Panc1 (cell line): Measurements from ENCODE around the gene DROSHA. TPM values are rescaled to one million over a fixed set of nuclear protein-coding genes. Genes with fewer than 3 reads are reported as not detected.
"Not testable (repeated sequence)": the region's sequence is repeated elsewhere in the genome, so short reads cannot be mapped to it uniquely, and the experiment has no call there.

Source experiments
- ATAC-seq: fragments of 200-7000 bp; cut with Tn5 transposase; 2 replicates; pipeline ENCODE4 v1.9.1; 2020; ENCODE audit warnings: mild to moderate bottlenecking, moderate library complexity
- BruUV-seq: library from RNA; stranded (reverse); fragments of 400-500 nt; replicated peaks from 2 replicates; lab custom pipeline; 2021; lab: Mats Ljungman, UMichigan
- CTCF ChIA-PET: fragments of 300-600 bp; sonication (Branson Sonifier 250); formaldehyde crosslinking; loops from one replicate; lab custom pipeline; 2022; ENCODE audit warnings: antibody characterized with exemption; lab: Charles Lee
- POLR2A ChIA-PET: fragments of 300-600 bp; sonication (Branson Sonifier 250); formaldehyde crosslinking; loops from one replicate; lab custom pipeline; 2022; ENCODE audit warnings: antibody characterized with exemption; lab: Charles Lee
- DNase-seq: peaks from one replicate; pipeline ENCODE4 v3.0.0-alpha.2; 2010; ENCODE audit warnings: low read depth, low spot score
- H3K27ac ChIP-seq: 2 replicates; pipeline ENCODE4 v1.5.1; 2011; ENCODE audit warnings: mild to moderate bottlenecking, low read length, inconsistent platforms
- H3K27me3 ChIP-seq: fragments of 200-500 bp; sonication (Bioruptor generic); 2 replicates; pipeline ENCODE4 v1.6.0; 2014; ENCODE audit warnings: low read length, inconsistent platforms; ENCODE audit not compliant: control insufficient read depth, insufficient read depth
- H3K36me3 ChIP-seq: fragments of 200-500 bp; sonication (Bioruptor generic); 2 replicates; pipeline ENCODE4 v1.5.1; 2014; ENCODE audit warnings: inconsistent platforms, mild to moderate bottlenecking, low read length, moderate library complexity; ENCODE audit not compliant: control insufficient read depth, insufficient read depth
- H3K4me1 ChIP-seq: 2 replicates; pipeline ENCODE4 v1.5.1; 2011; ENCODE audit warnings: inconsistent platforms, mild to moderate bottlenecking, low read length, moderate library complexity; ENCODE audit not compliant: control insufficient read depth, insufficient read depth
- H3K4me3 ChIP-seq, 2 experiments: 2 replicates each; pipeline ENCODE4 v1.5.1; 2011 to 2012; ENCODE audit warnings: low read depth in 2 of 2, low read length in 2 of 2, mild to moderate bottlenecking in 2 of 2, inconsistent platforms in 1 of 2, moderate library complexity in 1 of 2
- H3K9me3 ChIP-seq: fragments of 200-500 bp; sonication (Bioruptor generic); 2 replicates; pipeline ENCODE4 v1.5.1; 2014; ENCODE audit warnings: low read depth, mild to moderate bottlenecking, inconsistent platforms, low read length, moderate library complexity; ENCODE audit not compliant: control insufficient read depth, insufficient read depth
- POLR2AphosphoS5 ChIP-seq: IDR thresholded peaks from 2 replicates; pipeline ENCODE4 v1.6.1; 2012; ENCODE audit warnings: mild to moderate bottlenecking, low read depth, low read length, moderate library complexity
- SIN3A ChIP-seq: IDR thresholded peaks from 2 replicates; pipeline ENCODE4 v1.6.1; 2012; ENCODE audit warnings: low read depth, mild to moderate bottlenecking, low read length, moderate library complexity, borderline replicate concordance; ENCODE audit not compliant: insufficient read depth
- TCF7L2 ChIP-seq: IDR thresholded peaks from 2 replicates; pipeline ENCODE4 v1.6.1; 2011; ENCODE audit warnings: mild to moderate bottlenecking, low read depth, low read length, inconsistent platforms
- in situ Hi-C: cut with HindIII; loops from 2 replicates; pipeline ENCODE4 v1.10.0; 2016; ENCODE audit warnings: low sequenced_read_pairs, low pct_unique_long_range_greater_than_20kb
- intact Hi-C: fragments of 100-400 bp; cut with micrococcal nuclease; formaldehyde crosslinking; loops from one replicate; pipeline ENCODE4 v1.10.0; 2022; ENCODE audit not compliant: unreplicated experiment
- total RNA-seq: library from RNA; stranded (reverse); gene quantifications from one replicate; pipeline ENCODE4 v1.2.1, GENCODE V29; 2021; ENCODE audit not compliant: unreplicated experiment
- TF ChIP-seq, protein P1 (sequence below): fragments of 450-650 bp; IDR thresholded peaks from 2 replicates; pipeline ENCODE4 v1.5.1; 2017; ENCODE audit warnings: mild to moderate bottlenecking
- TF ChIP-seq, protein P2 (sequence below), 2 experiments: IDR thresholded peaks; 2 replicates each; pipeline ENCODE4 v1.6.1; 2011 to 2012; ENCODE audit warnings: low read depth in 2 of 2, control low read depth in 1 of 2, low read length in 1 of 2, mild to moderate bottlenecking in 1 of 2, moderate library complexity in 1 of 2; ENCODE audit not compliant: insufficient read depth in 1 of 2

DROSHA gene
- total RNA-seq, 1 experiment from 2014 or later: 98.1 TPM

DNA sequence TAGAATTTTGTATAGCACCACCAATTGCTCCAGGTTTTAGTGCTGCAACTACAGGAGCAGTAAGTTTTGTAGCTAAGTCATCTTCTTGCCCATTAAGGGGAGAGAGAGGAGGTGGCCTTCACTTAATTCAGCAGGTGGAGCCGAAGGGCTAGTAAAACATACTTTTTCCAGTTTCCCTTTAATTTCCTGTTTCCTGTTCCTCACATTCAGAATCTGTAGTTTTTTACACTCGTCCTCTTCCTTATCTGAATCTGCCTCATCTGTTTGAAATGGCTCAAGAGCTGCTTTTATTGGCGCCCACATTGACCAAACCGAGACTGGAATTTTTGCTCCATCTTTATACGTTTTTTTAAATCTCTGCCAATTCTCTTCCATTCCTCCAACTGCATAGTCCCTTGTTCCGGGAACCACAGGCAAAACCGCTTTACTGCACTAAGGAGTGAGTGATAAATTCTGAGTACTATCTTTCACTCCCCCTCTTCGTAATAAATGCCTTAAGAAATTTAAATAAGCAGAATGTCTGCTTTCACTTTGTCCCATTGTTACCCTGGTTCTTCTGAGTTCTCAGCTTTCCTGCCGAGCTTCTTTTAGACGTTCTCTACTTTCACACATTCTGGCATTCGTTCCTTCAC is 133.9 kb downstream of the DROSHA start:
- CTCF ChIA-PET: no interaction called here

DNA sequence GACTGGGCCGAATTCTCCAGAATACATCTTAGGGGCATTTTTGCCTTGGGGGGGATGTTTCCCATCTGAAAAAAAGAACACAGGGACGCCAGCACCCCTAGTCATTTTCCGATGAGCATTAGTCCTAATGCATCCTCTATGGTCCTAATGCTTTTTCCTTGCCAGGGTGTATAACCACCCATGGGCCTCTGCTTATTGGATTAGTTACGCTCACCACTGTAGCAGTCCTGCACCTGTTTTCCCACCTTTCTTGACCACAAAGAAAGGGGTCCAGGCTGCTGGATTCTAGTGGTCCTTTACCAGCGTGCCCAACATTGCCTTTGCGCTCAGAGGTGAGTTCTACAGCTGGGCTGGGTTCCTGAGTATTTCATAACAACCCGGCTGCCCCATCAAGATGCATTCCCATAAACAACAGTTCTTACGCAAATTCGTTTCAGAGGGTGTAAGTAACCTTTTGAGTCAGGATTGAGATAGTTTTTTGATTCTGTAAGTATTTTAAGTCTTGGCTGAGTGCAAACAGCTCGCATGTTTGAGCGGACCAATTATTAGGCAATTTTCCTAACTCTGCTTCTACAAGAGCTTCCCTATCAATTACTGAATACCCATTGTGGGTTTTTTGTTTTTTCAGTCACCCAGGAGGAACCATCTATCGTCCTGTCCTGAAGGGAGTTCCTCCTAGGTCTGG is 135.1 kb downstream of the DROSHA start:
- in situ Hi-C loops (no loop called here), intact Hi-C loops (no loop called here)
- H3K9me3 ChIP-seq: no peaks in the 10 kb centered on the region
- POLR2A ChIA-PET: no interaction called here
- no peaks in the 10 kb centered on the region for H3K4me1 ChIP-seq
- no TSS peak for BruUV-seq
- no peak overlapping the region for H3K27ac ChIP-seq
- TF ChIP-seq, protein P1, sequence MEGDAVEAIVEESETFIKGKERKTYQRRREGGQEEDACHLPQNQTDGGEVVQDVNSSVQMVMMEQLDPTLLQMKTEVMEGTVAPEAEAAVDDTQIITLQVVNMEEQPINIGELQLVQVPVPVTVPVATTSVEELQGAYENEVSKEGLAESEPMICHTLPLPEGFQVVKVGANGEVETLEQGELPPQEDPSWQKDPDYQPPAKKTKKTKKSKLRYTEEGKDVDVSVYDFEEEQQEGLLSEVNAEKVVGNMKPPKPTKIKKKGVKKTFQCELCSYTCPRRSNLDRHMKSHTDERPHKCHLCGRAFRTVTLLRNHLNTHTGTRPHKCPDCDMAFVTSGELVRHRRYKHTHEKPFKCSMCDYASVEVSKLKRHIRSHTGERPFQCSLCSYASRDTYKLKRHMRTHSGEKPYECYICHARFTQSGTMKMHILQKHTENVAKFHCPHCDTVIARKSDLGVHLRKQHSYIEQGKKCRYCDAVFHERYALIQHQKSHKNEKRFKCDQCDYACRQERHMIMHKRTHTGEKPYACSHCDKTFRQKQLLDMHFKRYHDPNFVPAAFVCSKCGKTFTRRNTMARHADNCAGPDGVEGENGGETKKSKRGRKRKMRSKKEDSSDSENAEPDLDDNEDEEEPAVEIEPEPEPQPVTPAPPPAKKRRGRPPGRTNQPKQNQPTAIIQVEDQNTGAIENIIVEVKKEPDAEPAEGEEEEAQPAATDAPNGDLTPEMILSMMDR: no peak
- TF ChIP-seq, protein P2, sequence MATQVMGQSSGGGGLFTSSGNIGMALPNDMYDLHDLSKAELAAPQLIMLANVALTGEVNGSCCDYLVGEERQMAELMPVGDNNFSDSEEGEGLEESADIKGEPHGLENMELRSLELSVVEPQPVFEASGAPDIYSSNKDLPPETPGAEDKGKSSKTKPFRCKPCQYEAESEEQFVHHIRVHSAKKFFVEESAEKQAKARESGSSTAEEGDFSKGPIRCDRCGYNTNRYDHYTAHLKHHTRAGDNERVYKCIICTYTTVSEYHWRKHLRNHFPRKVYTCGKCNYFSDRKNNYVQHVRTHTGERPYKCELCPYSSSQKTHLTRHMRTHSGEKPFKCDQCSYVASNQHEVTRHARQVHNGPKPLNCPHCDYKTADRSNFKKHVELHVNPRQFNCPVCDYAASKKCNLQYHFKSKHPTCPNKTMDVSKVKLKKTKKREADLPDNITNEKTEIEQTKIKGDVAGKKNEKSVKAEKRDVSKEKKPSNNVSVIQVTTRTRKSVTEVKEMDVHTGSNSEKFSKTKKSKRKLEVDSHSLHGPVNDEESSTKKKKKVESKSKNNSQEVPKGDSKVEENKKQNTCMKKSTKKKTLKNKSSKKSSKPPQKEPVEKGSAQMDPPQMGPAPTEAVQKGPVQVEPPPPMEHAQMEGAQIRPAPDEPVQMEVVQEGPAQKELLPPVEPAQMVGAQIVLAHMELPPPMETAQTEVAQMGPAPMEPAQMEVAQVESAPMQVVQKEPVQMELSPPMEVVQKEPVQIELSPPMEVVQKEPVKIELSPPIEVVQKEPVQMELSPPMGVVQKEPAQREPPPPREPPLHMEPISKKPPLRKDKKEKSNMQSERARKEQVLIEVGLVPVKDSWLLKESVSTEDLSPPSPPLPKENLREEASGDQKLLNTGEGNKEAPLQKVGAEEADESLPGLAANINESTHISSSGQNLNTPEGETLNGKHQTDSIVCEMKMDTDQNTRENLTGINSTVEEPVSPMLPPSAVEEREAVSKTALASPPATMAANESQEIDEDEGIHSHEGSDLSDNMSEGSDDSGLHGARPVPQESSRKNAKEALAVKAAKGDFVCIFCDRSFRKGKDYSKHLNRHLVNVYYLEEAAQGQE (IDR thresholded peaks at IDR 0.05; ENCODE audit: insufficient read depth in 1 of 2, low read depth in 2 of 2, low read length in 1 of 2): no peak
- no peak for TF ChIP-seq SIN3A
- TF ChIP-seq POLR2AphosphoS5: no peak
- no peak for TF ChIP-seq TCF7L2
- CTCF ChIA-PET: no interaction called here
- ATAC-seq: no peak
- H3K4me3 ChIP-seq: no peak overlapping the region
- peaks cover 4% of the 10 kb centered on the region for H3K36me3 ChIP-seq
- no peak for DNase-seq
- H3K27me3 ChIP-seq: no peaks in the 10 kb centered on the region

More for the DNA sequence above, 133.9 kb downstream of the DROSHA start:
- Histone ChIP-seq H3K27ac (no peak overlapping the region), H3K4me1 (no peaks in the 10 kb centered on the region), H3K9me3 (no peaks in the 10 kb centered on the region), H3K27me3 (no peaks in the 10 kb centered on the region), H3K36me3 (peaks cover 9% of the 10 kb centered on the region), H3K4me3 (no peak overlapping the region)
- ATAC-seq (no peak), DNase-seq (no peak)
- no peak for TF ChIP-seq POLR2AphosphoS5
- no peak for TF ChIP-seq TCF7L2
- TF ChIP-seq, protein P2 (IDR thresholded peaks at IDR 0.05; ENCODE audit: insufficient read depth in 1 of 2, low read depth in 2 of 2, low read length in 1 of 2): no peak
- TF ChIP-seq, protein P1: no peak
- TF ChIP-seq SIN3A: no peak
- POLR2A ChIA-PET: no interaction called here
- intact Hi-C loops: no loop called here
- in situ Hi-C loops: no loop called here
- BruUV-seq: no TSS peak

DNA sequence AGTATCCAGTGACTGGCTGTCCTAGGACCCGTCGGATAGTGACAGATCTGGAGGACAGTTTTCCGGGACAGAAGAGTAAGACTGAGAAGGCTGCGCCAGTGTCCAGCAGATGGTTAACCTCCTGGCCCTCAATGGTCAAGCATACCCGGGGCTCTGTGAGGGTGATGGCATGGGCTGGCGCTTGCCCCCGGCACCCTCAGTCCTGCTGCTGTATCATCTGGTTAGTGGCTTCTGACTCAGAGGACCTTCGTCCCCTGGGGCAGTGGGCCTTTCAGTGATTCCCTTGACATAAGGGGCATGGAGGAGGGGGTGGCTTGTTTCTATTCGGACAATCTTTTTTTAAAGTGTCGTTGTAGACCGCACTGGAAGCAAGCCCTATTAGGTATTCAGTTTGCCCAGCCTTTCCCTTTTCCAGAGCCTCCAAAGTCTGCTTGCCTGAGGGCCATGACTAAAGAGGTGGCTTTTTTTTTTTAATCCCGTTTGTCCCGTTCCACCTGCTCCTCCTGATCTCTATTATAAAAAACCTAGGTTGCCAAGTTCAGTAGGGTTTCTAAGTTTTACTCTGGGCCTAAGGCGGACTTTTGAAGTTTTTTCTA is 136.3 kb downstream of the DROSHA start:
- H3K4me1 ChIP-seq, H3K4me3 ChIP-seq, H3K27me3 ChIP-seq, H3K36me3 ChIP-seq, BruUV-seq, H3K27ac ChIP-seq, POLR2A ChIA-PET, DNase-seq, in situ Hi-C loops, intact Hi-C loops, CTCF ChIA-PET, ATAC-seq, H3K9me3 ChIP-seq: not testable (repeated sequence)
